ENCODE data around the gene FBXO34.

GRCh38 chr14:55241673-55242072 lies 29.5 kb upstream of the FBXO34 start:
- no peak for TF ChIP-seq YY1 (IDR thresholded peaks at IDR 0.05; ENCODE audit: insufficient read depth, insufficient read length)
- TF ChIP-seq ZNF274 (IDR thresholded peaks at IDR 0.05; ENCODE audit: low read depth, low read length): no peak
- no peak for TF ChIP-seq SUZ12 (IDR thresholded peaks at IDR 0.05; ENCODE audit: extremely low read depth, insufficient read depth, insufficient read length)

Data from NT2/D1 (cell line).